ENCODE data around the gene PTPN1. TPM values are rescaled to one million over a fixed set of nuclear protein-coding genes. Genes with fewer than 3 reads are reported as not detected.

Gene PTPN1
- total and polyA plus RNA-seq, 2 of the 4 experiments (the other 2 are of a cell fraction) = 31.7 to 37.4 TPM

- no peak overlapping the region for H3K4me3 ChIP-seq (ENCODE audit: insufficient read depth, low read depth, low read length)
- no peak overlapping the region for H2BK20ac ChIP-seq (ENCODE audit: low read depth, low read length)
- CTCF ChIA-PET = interaction anchor here (0.7 to 1.4 kb wide), 2 partner anchors 262 to 390 kb away, joined by 3 read pairs; no protein-coding TSS in a partner anchor
- TF ChIP-seq CTCF (conservative IDR thresholded peaks at IDR 0.05; ENCODE audit: low read depth, low read length) (no peak), MAZ (IDR thresholded peaks at IDR 0.05; ENCODE audit: borderline replicate concordance, low read depth, low read length) (no peak), CHD1 (IDR thresholded peaks at IDR 0.05; ENCODE audit: low read depth, low read length) (no peak), CEBPB (IDR thresholded peaks at IDR 0.05; ENCODE audit: low read depth, low read length) (no peak), RCOR1 (IDR thresholded peaks at IDR 0.05; ENCODE audit: insufficient replicate concordance, low read length) (no peak), USF2 (IDR thresholded peaks at IDR 0.05; ENCODE audit: low read depth, low read length) (no peak), MXI1 (IDR thresholded peaks at IDR 0.05; ENCODE audit: borderline replicate concordance, low read depth, low read length) (no peak), POLR2A (IDR thresholded peaks at IDR 0.05; ENCODE audit: low read depth, low read length) (no peak), NFE2L2 (IDR thresholded peaks at IDR 0.05; ENCODE audit: low read depth, low read length) (no peak), RFX5 (IDR thresholded peaks at IDR 0.05; ENCODE audit: low read depth, low read length) (no peak), FOS (IDR thresholded peaks at IDR 0.05; ENCODE audit: low read depth, low read length) (no peak), RAD21 (IDR thresholded peaks at IDR 0.05; ENCODE audit: low read length) (no peak), SMC3 (IDR thresholded peaks at IDR 0.05; ENCODE audit: low read depth, low read length) (no peak), BHLHE40 (IDR thresholded peaks at IDR 0.05; ENCODE audit: low read depth, low read length) (no peak)
- no peak overlapping the region for H3K9ac ChIP-seq (ENCODE audit: low read depth, low read length)
- H3K4me2 ChIP-seq (ENCODE audit: low read depth, low read length) = no peak overlapping the region
- POLR2A ChIA-PET (ENCODE audit: unreplicated experiment) = no interaction called here
- H3K36me3 ChIP-seq (ENCODE audit: control insufficient read depth, insufficient read depth, low read length) = peaks cover 79% of the 10 kb centered on the region
- no peak overlapping the region for H4K8ac ChIP-seq (ENCODE audit: low read depth in 2 of 2, low read length in 2 of 2)
- H3K27me3 ChIP-seq (ENCODE audit: control insufficient read depth, insufficient read depth, low read length) = no peaks in the 10 kb centered on the region
- peaks cover 28% of the 10 kb centered on the region for H4K20me1 ChIP-seq (ENCODE audit: insufficient read depth, low read length)
- H3K4me1 ChIP-seq (ENCODE audit: control insufficient read depth, insufficient read depth, low read length) = peaks cover 6% of the 10 kb centered on the region; the same call in 1 of the 2 replicates
- 87% methylated on average over 3 of the region's 5 CpGs; no CpG with 5 or more reads in 1 of the 2 experiments for WGBS, 2 experiments (ENCODE audit: extremely low coverage in 2 of 2, insufficient read length in 1 of 2)
- H2BK15ac ChIP-seq (ENCODE audit: low read depth, low read length) = no peak overlapping the region
- peaks cover 34 to 69% of the 10 kb centered on the region in 2 experiments for H3K79me1 ChIP-seq (ENCODE audit: low read depth in 1 of 2, low read length in 2 of 2)
- no TSS peak for BruUV-seq (replicated peaks)
- no peak overlapping the region for H3K56ac ChIP-seq (ENCODE audit: extremely low read depth, insufficient read depth, low read length)
- no peaks in the 10 kb centered on the region for H3K9me1 ChIP-seq (ENCODE audit: insufficient read depth, low read length)
- H3K18ac ChIP-seq (ENCODE audit: low read depth, low read length) = no peak overlapping the region
- dilution Hi-C loops (cut with HindIII; ENCODE audit: low sequenced_read_pairs, unreplicated experiment) (no loop called here), in situ Hi-C loops (cut with MboI; ENCODE audit: low sequenced_read_pairs) (loop anchor here (5.0 kb wide), 2 partner anchors 116 to 391 kb away; no protein-coding TSS in a partner anchor), intact Hi-C loops (cut with micrococcal nuclease) (loop anchor here (5.0 kb wide), 1 partner anchor 96 kb away; no protein-coding TSS in a partner anchor)
- no peak overlapping the region for H2BK5ac ChIP-seq (ENCODE audit: low read depth, low read length, poor library complexity, severe bottlenecking)
- no peak for ATAC-seq (ENCODE audit: low read depth)
- H2AK5ac ChIP-seq (ENCODE audit: low read depth, low read length) = no peak overlapping the region
- no peak overlapping the region for H3K4ac ChIP-seq (ENCODE audit: low read depth, low read length)
- no peak overlapping the region for H3K14ac ChIP-seq (replicated peaks; ENCODE audit: low read depth, low read length)
- no peaks in the 10 kb centered on the region for H3K9me3 ChIP-seq (ENCODE audit: control insufficient read depth, insufficient read depth, low read length)
- no peak overlapping the region for H4K91ac ChIP-seq (ENCODE audit: insufficient read depth, low read depth, low read length)
- no peak overlapping the region for H2AK9ac ChIP-seq (replicated peaks; ENCODE audit: low read depth, low read length, poor library complexity)
- no peak overlapping the region for H2BK120ac ChIP-seq (ENCODE audit: low read depth, low read length)
- DNase-seq = no peak
- H4K5ac ChIP-seq (ENCODE audit: low read depth, low read length) = no peak overlapping the region
- no peak overlapping the region for H3K23ac ChIP-seq (ENCODE audit: low read depth, low read length)
- H2AFZ ChIP-seq (replicated peaks; ENCODE audit: low read length, poor library complexity) = no peak overlapping the region
- H3K27ac ChIP-seq (ENCODE audit: insufficient read depth, low read length) = no peak overlapping the region
These were observed 68.6 kb downstream of the PTPN1 start for GRCh38 chr20:50578778-50579165.
